ENCODE measurements around the gene PTPRU. TPM values are rescaled to one million over a fixed set of nuclear protein-coding genes. Genes with fewer than 3 reads are reported as not detected.

PTPRU gene
- total RNA-seq, 2 experiments from 2014 or later: 0.16 to 0.56 TPM

DNA sequence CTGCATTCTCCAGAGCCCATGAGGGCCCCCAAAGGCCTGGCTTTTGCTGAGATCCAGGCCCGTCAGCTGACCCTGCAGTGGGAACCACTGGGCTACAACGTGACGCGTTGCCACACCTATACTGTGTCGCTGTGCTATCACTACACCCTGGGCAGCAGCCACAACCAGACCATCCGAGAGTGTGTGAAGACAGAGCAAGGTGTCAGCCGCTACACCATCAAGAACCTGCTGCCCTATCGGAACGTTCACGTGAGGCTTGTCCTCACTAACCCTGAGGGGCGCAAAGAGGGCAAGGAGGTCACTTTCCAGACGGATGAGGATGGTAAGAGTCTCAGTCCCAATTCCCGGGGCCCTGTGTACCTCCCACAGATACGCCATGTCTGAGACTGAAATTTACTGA lies 39.1 kb downstream of the PTPRU start:
- H3K4me3 ChIP-seq (ENCODE audit: low read length): no peak overlapping the region
- Mint-ChIP-seq H3K9me3 (no peaks in the 10 kb centered on the region), H3K27me3 (peaks cover 30% of the 10 kb centered on the region), H3K4me1 (ENCODE audit: low read depth) (no peaks in the 10 kb centered on the region), H3K4me3 (no peak overlapping the region), H3K27ac (no peak overlapping the region), H3K36me3 (ENCODE audit: low read depth) (no peaks in the 10 kb centered on the region)
- intact Hi-C loops (cut with DNase I, micrococcal nuclease): no loop called here
- no peak overlapping the region for H3K27ac ChIP-seq (ENCODE audit: low read depth in 1 of 2, low read length in 2 of 2)
- H3K27me3 ChIP-seq (ENCODE audit: control insufficient read depth in 1 of 2, insufficient read depth in 2 of 2, low read length in 2 of 2): peaks cover under 1 to 8% of the 10 kb centered on the region in 2 experiments
- POLR2A ChIA-PET: no interaction called here
- DNase-seq (no peak), ATAC-seq (ENCODE audit: poor library complexity) (no peak)
- no peaks in the 10 kb centered on the region for H3K9me3 ChIP-seq (ENCODE audit: control insufficient read depth in 1 of 2, insufficient read depth in 1 of 2, low read length in 2 of 2)
- no peaks in the 10 kb centered on the region for H3K36me3 ChIP-seq (ENCODE audit: insufficient read depth, low read length)
- TF ChIP-seq, protein P1, sequence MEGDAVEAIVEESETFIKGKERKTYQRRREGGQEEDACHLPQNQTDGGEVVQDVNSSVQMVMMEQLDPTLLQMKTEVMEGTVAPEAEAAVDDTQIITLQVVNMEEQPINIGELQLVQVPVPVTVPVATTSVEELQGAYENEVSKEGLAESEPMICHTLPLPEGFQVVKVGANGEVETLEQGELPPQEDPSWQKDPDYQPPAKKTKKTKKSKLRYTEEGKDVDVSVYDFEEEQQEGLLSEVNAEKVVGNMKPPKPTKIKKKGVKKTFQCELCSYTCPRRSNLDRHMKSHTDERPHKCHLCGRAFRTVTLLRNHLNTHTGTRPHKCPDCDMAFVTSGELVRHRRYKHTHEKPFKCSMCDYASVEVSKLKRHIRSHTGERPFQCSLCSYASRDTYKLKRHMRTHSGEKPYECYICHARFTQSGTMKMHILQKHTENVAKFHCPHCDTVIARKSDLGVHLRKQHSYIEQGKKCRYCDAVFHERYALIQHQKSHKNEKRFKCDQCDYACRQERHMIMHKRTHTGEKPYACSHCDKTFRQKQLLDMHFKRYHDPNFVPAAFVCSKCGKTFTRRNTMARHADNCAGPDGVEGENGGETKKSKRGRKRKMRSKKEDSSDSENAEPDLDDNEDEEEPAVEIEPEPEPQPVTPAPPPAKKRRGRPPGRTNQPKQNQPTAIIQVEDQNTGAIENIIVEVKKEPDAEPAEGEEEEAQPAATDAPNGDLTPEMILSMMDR (IDR thresholded peaks at IDR 0.05): no peak
- CTCF ChIA-PET: no interaction called here
- no peaks in the 10 kb centered on the region for H3K4me1 ChIP-seq (ENCODE audit: insufficient read depth, low read length)

DNA sequence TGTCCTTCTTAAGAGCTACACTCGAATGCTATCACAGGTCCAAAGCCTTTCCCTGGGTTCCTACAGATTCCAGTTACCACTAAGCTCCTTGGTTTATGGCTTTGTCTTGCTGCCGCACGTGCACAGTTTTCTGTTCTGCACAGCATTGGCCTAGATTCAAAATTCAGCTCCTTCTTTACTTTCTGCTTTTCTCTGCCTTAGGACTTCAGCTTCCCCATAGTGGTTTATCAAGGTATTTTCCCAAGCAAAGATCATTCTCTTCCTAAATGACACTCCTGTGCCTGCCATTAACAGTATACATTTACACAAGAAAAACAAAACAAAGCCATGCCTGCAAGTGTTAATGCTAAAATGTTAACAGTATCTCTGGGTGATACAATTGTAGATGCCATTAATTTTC lies 41.8 kb downstream of the PTPRU start:
- no peaks in the 10 kb centered on the region for H3K4me1 Mint-ChIP-seq (ENCODE audit: low read depth)
- no peaks in the 10 kb centered on the region for H3K9me3 Mint-ChIP-seq
- TF ChIP-seq, protein P1 (IDR thresholded peaks at IDR 0.05): no peak
- H3K4me3 Mint-ChIP-seq: no peak overlapping the region
- H3K4me1 ChIP-seq (ENCODE audit: insufficient read depth, low read length): no peaks in the 10 kb centered on the region
- no peaks in the 10 kb centered on the region for H3K36me3 Mint-ChIP-seq (ENCODE audit: low read depth)
- H3K27ac ChIP-seq (ENCODE audit: low read depth in 1 of 2, low read length in 2 of 2): no peak overlapping the region
- no peaks in the 10 kb centered on the region for H3K9me3 ChIP-seq (ENCODE audit: control insufficient read depth in 1 of 2, insufficient read depth in 1 of 2, low read length in 2 of 2)
- intact Hi-C loops (cut with DNase I, micrococcal nuclease): no loop called here
- DNase-seq (no peak), ATAC-seq (ENCODE audit: poor library complexity) (no peak)
- H3K4me3 ChIP-seq (ENCODE audit: low read length): no peak overlapping the region
- H3K27me3 ChIP-seq (ENCODE audit: control insufficient read depth in 1 of 2, insufficient read depth in 2 of 2, low read length in 2 of 2): no peaks in the 10 kb centered on the region
- H3K27ac Mint-ChIP-seq: no peak overlapping the region
- POLR2A ChIA-PET: no interaction called here
- CTCF ChIA-PET: no interaction called here
- no peaks in the 10 kb centered on the region for H3K36me3 ChIP-seq (ENCODE audit: insufficient read depth, low read length)
- peaks cover 6% of the 10 kb centered on the region for H3K27me3 Mint-ChIP-seq

- no peaks in the 10 kb centered on the region for H3K36me3 ChIP-seq (ENCODE audit: insufficient read depth, low read length)
- ChIA-PET CTCF (no interaction called here), POLR2A (no interaction called here)
- H3K36me3 Mint-ChIP-seq (ENCODE audit: low read depth): no peaks in the 10 kb centered on the region
- no peaks in the 10 kb centered on the region for H3K27me3 ChIP-seq (ENCODE audit: control insufficient read depth in 1 of 2, insufficient read depth in 2 of 2, low read length in 2 of 2)
- H3K4me1 ChIP-seq (ENCODE audit: insufficient read depth, low read length): peaks cover 5% of the 10 kb centered on the region
- peaks cover 6% of the 10 kb centered on the region for H3K27me3 Mint-ChIP-seq
- H3K27ac ChIP-seq (ENCODE audit: low read depth in 1 of 2, low read length in 2 of 2): no peak overlapping the region
- TF ChIP-seq, protein P1 (IDR thresholded peaks at IDR 0.05): no peak
- H3K4me3 ChIP-seq (ENCODE audit: low read length): no peak overlapping the region
- no peak overlapping the region for H3K27ac Mint-ChIP-seq
- H3K4me3 Mint-ChIP-seq: no peak overlapping the region
- peaks cover 5% of the 10 kb centered on the region for H3K4me1 Mint-ChIP-seq (ENCODE audit: low read depth)
- DNase-seq (no peak), ATAC-seq (ENCODE audit: poor library complexity) (no peak)
- H3K9me3 Mint-ChIP-seq: no peaks in the 10 kb centered on the region
- H3K9me3 ChIP-seq (ENCODE audit: control insufficient read depth in 1 of 2, insufficient read depth in 1 of 2, low read length in 2 of 2): no peaks in the 10 kb centered on the region
- intact Hi-C loops (cut with DNase I, micrococcal nuclease): no loop called here
Measured at GRCh38 chr1:29279406-29279805, 43.1 kb downstream of the PTPRU start.

All from CD4-positive, alpha-beta T cell (primary cell).